GM12878 (cell line): ENCODE data around the gene ZDHHC3. TPM values are rescaled to one million over a fixed set of nuclear protein-coding genes. Genes with fewer than 3 reads are reported as not detected.
A peak's percentile ranks its signal among the peaks of the same experiment; 100 is the strongest.

ENCODE experiments used
- ATAC-seq: fragments of 200-7000 bp; cut with Tn5 transposase; 3 replicates; pipeline ENCODE4 v1.9.1; 2020; ENCODE audit warnings: mild to moderate bottlenecking, moderate library complexity
- BruUV-seq: library from RNA; stranded (reverse); fragments of 400-500 nt; replicated peaks from 2 replicates; lab custom pipeline; 2021; lab: Mats Ljungman, UMichigan
- CTCF ChIA-PET: fragments of 300-600 bp; sonication (Branson Sonifier 250); formaldehyde crosslinking; extraction: SDS; loops from one replicate; lab custom pipeline; 2021; ENCODE audit warnings: inconsistent platforms; lab: Yijun Ruan, JAX
- POLR2A ChIA-PET: fragments of 350-600 bp; formaldehyde crosslinking; extraction: SDS; loops from one replicate; lab custom pipeline; 2021; ENCODE audit warnings: inconsistent platforms; lab: Charles Lee
- RAD21 ChIA-PET: fragments of 300-600 bp; sonication (Branson Sonifier 250); formaldehyde crosslinking; loops from one replicate; lab custom pipeline; 2023; ENCODE audit warnings: antibody characterized with exemption; ENCODE audit not compliant: unreplicated experiment; lab: Charles Lee
- SMC1A ChIA-PET: fragments of 300-600 bp; sonication (Branson Sonifier 250); formaldehyde crosslinking; loops from one replicate; lab custom pipeline; 2023; ENCODE audit not compliant: unreplicated experiment, uncharacterized antibody; lab: Charles Lee
- DNase-seq: peaks from one replicate; pipeline ENCODE4 v3.0.0-alpha.2; 2011; ENCODE audit warnings: low read depth, low spot score
- FAIRE-seq: peaks from 3 replicates; lab custom pipeline; 2011; peaks lifted over from hg19 to GRCh38; lab: Jason Lieb, UNC
- H2AFZ ChIP-seq: 2 replicates; pipeline ENCODE4 v1.6.0; 2011; ENCODE audit warnings: low read depth, low read length, control low read depth; ENCODE audit not compliant: control insufficient read depth
- H3K27ac ChIP-seq: 2 replicates; pipeline ENCODE4 v1.5.1; 2011; ENCODE audit warnings: control low read depth; ENCODE audit not compliant: control insufficient read depth, insufficient read depth
- H3K27me3 ChIP-seq, 2 experiments: replicated peaks in 1 of 2; 2 replicates each; pipeline versions ENCODE4 v1.6.0 to v1.6.1; 2011; ENCODE audit warnings: low read length in 1 of 2; ENCODE audit not compliant: control insufficient read depth in 2 of 2, insufficient read depth in 2 of 2
- H3K36me3 ChIP-seq, 2 experiments: 2 replicates each; pipeline ENCODE4 v1.5.1; 2011; ENCODE audit warnings: low read length in 1 of 2; ENCODE audit not compliant: control insufficient read depth in 2 of 2, insufficient read depth in 2 of 2
- H3K4me1 ChIP-seq: 2 replicates; pipeline ENCODE4 v1.6.1; 2011; ENCODE audit warnings: mild to moderate bottlenecking, low read length, moderate library complexity, mixed read lengths; ENCODE audit not compliant: control insufficient read depth, insufficient read depth
- H3K4me2 ChIP-seq: 2 replicates; pipeline ENCODE4 v1.6.0; 2011; ENCODE audit warnings: control low read depth; ENCODE audit not compliant: control insufficient read depth, insufficient read depth
- H3K4me3 ChIP-seq: fragments of 200-600 bp; sonication (generic); 2 replicates; pipeline ENCODE4 v1.5.1; 2016
- H3K79me2 ChIP-seq: 2 replicates; pipeline ENCODE4 v1.6.0; 2011; ENCODE audit warnings: low read length; ENCODE audit not compliant: control insufficient read depth, insufficient read depth
- H3K9ac ChIP-seq: 2 replicates; pipeline ENCODE4 v1.8.0; 2011; ENCODE audit warnings: low read length, control low read depth, mixed read lengths; ENCODE audit not compliant: control insufficient read depth, insufficient read depth
- H3K9me3 ChIP-seq: replicated peaks from 3 replicates; pipeline ENCODE4 v1.5.1; 2011; ENCODE audit warnings: mild to moderate bottlenecking, low read length; ENCODE audit not compliant: control insufficient read depth, insufficient read depth
- H4K20me1 ChIP-seq: 2 replicates; pipeline ENCODE4 v1.6.0; 2011; ENCODE audit not compliant: control insufficient read depth, insufficient read depth
- CEBPZ ChIP-seq: fragments of 150-350 bp; IDR thresholded peaks from 2 replicates; pipeline ENCODE4 v1.6.1; 2016; ENCODE audit warnings: low read depth, low read length
- ETV6 ChIP-seq, 2 experiments: fragments of 450-650 bp in 1 of 2; IDR thresholded peaks in 1 of 2; conservative IDR thresholded peaks in 1 of 2; 2 replicates each; pipeline ENCODE4 v1.6.1; 2014; ENCODE audit warnings: antibody characterized with exemption in 1 of 2, borderline replicate concordance in 1 of 2, low read depth in 1 of 2, mild to moderate bottlenecking in 1 of 2, moderate library complexity in 1 of 2
- IKZF2 ChIP-seq, 2 experiments: fragments of 450-650 bp; IDR thresholded peaks; 2 replicates each; pipeline ENCODE4 v1.6.1; 2017; ENCODE audit warnings: mild to moderate bottlenecking in 2 of 2, moderate library complexity in 2 of 2
- SPI1 ChIP-seq: IDR thresholded peaks from 2 replicates; pipeline ENCODE4 v1.6.1; 2011; ENCODE audit warnings: low read depth, mild to moderate bottlenecking, low read length, moderate library complexity, borderline replicate concordance; ENCODE audit not compliant: insufficient read depth
- WGBS: methylation state at CpG from one replicate; pipeline ENCODE4 v1.1.6; 2016; ENCODE audit warnings: low lambda C conversion rate; ENCODE audit not compliant: insufficient replicate concordance, insufficient coverage; ENCODE audit errors: missing lambda C conversion rate; 5-methylcytosine and 5-hydroxymethylcytosine counted together
- in situ Hi-C: fragments of 300-500 bp; cut with MboI; formaldehyde crosslinking; loops from 9 replicates; pipeline ENCODE4 v1.14.3; 2018; ENCODE audit warnings: mixed read lengths
- intact Hi-C: fragments of 100-400 bp; cut with micrococcal nuclease; formaldehyde crosslinking; loops from one replicate; pipeline ENCODE4 v1.14.2; 2022; ENCODE audit not compliant: unreplicated experiment
- polyA plus RNA-seq, 11 experiments: library from polyadenylated mRNA; depleted of rRNA in 4 of 11; unstranded in 6 of 11; stranded (reverse) in 5 of 11; fragments of >200 nt; fragmentation: Nextera tagmentation in 4 of 11; fragmentation: Illumina TruSeq in 1 of 11; extraction: Ambion mirVana in 4 of 11; extraction: Trizol in 1 of 11; gene quantifications; 1 replicate in 1 of 11; 2 replicates in 10 of 11; pipeline versions ENCODE4 v1.2.1 to v1.2.3, GENCODE V29; 2011 to 2016; ENCODE audit warnings: inconsistent platforms in 2 of 11, missing spikeins in 2 of 11, low read depth in 1 of 11
- total RNA-seq, 4 experiments: library from RNA; depleted of rRNA in 3 of 4; stranded (reverse); fragments of >200 nt in 3 of 4; fragmentation: Illumina TruSeq in 1 of 4; extraction: Trizol in 1 of 4; gene quantifications; 2 replicates each; pipeline versions ENCODE4 v1.2.1 to v1.2.3, GENCODE V29; 2013 to 2021
- TF ChIP-seq, protein P1 (sequence below): IDR thresholded peaks from 2 replicates; pipeline ENCODE4 v1.6.1; 2012; ENCODE audit warnings: low read depth, low read length, improper control_type of control experiment

Gene ZDHHC3
- total and polyA plus RNA-seq, 10 of the 15 experiments (the other 5 are each of a cell fraction or from before 2014, with no cell fraction given): 6.8 to 79.1 (median 40.8) TPM

- POLR2A ChIA-PET: interaction anchor here (0.6 to 1.7 kb wide), 2 partner anchors 13 to 35 kb away, joined by 4 to 6 read pairs; no protein-coding TSS in a partner anchor
- ATAC-seq: peak; percentile 63
- H3K36me3 ChIP-seq: no peaks in the 10 kb centered on the region
- no peaks in the 10 kb centered on the region for H3K9me3 ChIP-seq
- no peak overlapping the region for H3K27ac ChIP-seq
- H3K27me3 ChIP-seq: no peaks in the 10 kb centered on the region
- BruUV-seq: no TSS peak
- CTCF ChIA-PET: no interaction called here
- TF ChIP-seq ETV6 (conservative IDR thresholded peaks at IDR 0.05 in 1 of 2, IDR thresholded peaks at IDR 0.05 in 1 of 2; ENCODE audit: borderline replicate concordance in 1 of 2, low read depth in 1 of 2): peak in 1 of 2 experiments; percentile 66; a peak in 1 of 4 replicates
- no peak for TF ChIP-seq CEBPZ
- TF ChIP-seq SPI1: peak; percentile 62; the same call in 1 of the 2 replicates
- TF ChIP-seq, protein P1, sequence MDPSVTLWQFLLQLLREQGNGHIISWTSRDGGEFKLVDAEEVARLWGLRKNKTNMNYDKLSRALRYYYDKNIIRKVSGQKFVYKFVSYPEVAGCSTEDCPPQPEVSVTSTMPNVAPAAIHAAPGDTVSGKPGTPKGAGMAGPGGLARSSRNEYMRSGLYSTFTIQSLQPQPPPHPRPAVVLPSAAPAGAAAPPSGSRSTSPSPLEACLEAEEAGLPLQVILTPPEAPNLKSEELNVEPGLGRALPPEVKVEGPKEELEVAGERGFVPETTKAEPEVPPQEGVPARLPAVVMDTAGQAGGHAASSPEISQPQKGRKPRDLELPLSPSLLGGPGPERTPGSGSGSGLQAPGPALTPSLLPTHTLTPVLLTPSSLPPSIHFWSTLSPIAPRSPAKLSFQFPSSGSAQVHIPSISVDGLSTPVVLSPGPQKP: no peak
- TF ChIP-seq IKZF2 (IDR thresholded peaks at IDR 0.05): peak in 1 of 2 experiments; percentile 13; a peak in 1 of 4 replicates
- in situ Hi-C loops (no loop called here), intact Hi-C loops (no loop called here)
- no peak for DNase-seq
- peaks cover 14% of the 10 kb centered on the region for H3K79me2 ChIP-seq
- no peak overlapping the region for H2AFZ ChIP-seq
- H3K4me2 ChIP-seq: peak overlapping the region; percentile 5; the same call in 1 of the 2 replicates
- SMC1A ChIA-PET: interaction anchor here (1.1 kb wide), 1 partner anchor 13 kb away, joined by 4 read pairs; no protein-coding TSS in a partner anchor
- no peaks in the 10 kb centered on the region for H4K20me1 ChIP-seq
- no peak overlapping the region for H3K4me3 ChIP-seq
- H3K4me1 ChIP-seq: peaks cover 18% of the 10 kb centered on the region
- WGBS: 60% methylated on average over 5 of the region's 5 CpGs
- H3K9ac ChIP-seq: no peak overlapping the region
- RAD21 ChIA-PET: interaction anchor here (1.4 kb wide), 1 partner anchor 11 kb away, joined by 3 read pairs; no protein-coding TSS in a partner anchor
- FAIRE-seq: no peak
Observed at GRCh38 chr3:44969154-44969827, 6.7 kb downstream of the ZDHHC3 start.
